Esophagus muscularis mucosa (tissue), 4 donors: ENCODE data around the gene NCOA1. TPM values are rescaled to one million over a fixed set of nuclear protein-coding genes. Genes with fewer than 3 reads are reported as not detected.

Experiments
- DNase-seq: peaks from one replicate; pipeline ENCODE4 v3.0.0-alpha.2; 2017; ENCODE audit errors: extremely low spot score
- H3K27ac ChIP-seq, 4 donors: fragments of 200-600 bp; sonication (generic); replicated peaks in 1 of 4; 1 replicate in 3 of 4; 2 replicates in 1 of 4; pipeline ENCODE4 v1.5.1; 2016 to 2019; ENCODE audit warnings: mild to moderate bottlenecking in 1 of 4
- H3K27me3 ChIP-seq, 4 donors: fragments of 200-600 bp; sonication (generic); one replicate each; pipeline versions ENCODE4 v1.5.1 to v1.6.0; 2016 to 2019
- H3K36me3 ChIP-seq, 4 donors: fragments of 200-600 bp; sonication (generic); one replicate each; pipeline ENCODE4 v1.5.1; 2016 to 2019
- H3K4me1 ChIP-seq, 4 donors: fragments of 200-600 bp; sonication (generic); one replicate each; pipeline ENCODE4 v1.5.1; 2016 to 2019
- H3K4me3 ChIP-seq, 4 donors: fragments of 200-600 bp; sonication (generic); 1 replicate in 2 of 4; 2 replicates in 2 of 4; pipeline ENCODE4 v1.5.1; 2016 to 2019; ENCODE audit warnings: mild to moderate bottlenecking in 4 of 4, moderate library complexity in 1 of 4
- H3K9me3 ChIP-seq, 4 donors: fragments of 200-600 bp; sonication (generic); 1 replicate in 3 of 4; 2 replicates in 1 of 4; pipeline ENCODE4 v1.5.1; 2016 to 2019
- CTCF ChIP-seq, 3 experiments: fragments of 200-600 bp in 2 of 3; fragments of 450-650 bp in 1 of 3; sonication (generic) in 2 of 3; IDR thresholded peaks; one replicate each; pipeline ENCODE4 v1.5.1; 2017 to 2019; ENCODE audit warnings: antibody characterized with exemption in 3 of 3, mild to moderate bottlenecking in 2 of 3, moderate library complexity in 1 of 3
- EP300 ChIP-seq: sonication (generic); formaldehyde crosslinking; IDR thresholded peaks from one replicate; pipeline ENCODE4 v1.6.1; 2017; ENCODE audit warnings: antibody characterized with exemption
- POLR2A ChIP-seq: fragments of 450-650 bp; IDR thresholded peaks from one replicate; pipeline ENCODE4 v1.6.1; 2017; ENCODE audit warnings: antibody characterized with exemption, moderate library complexity, mild to moderate bottlenecking, low read depth
- POLR2AphosphoS5 ChIP-seq, 2 donors: sonication (generic); formaldehyde crosslinking; IDR thresholded peaks; one replicate each; pipeline ENCODE4 v1.6.1; 2017; ENCODE audit warnings: antibody characterized with exemption in 2 of 2
- WGBS: methylation state at CpG from one replicate; pipeline ENCODE4 v1.1.5; 2018; 5-methylcytosine and 5-hydroxymethylcytosine counted together
- intact Hi-C: fragments of 100-400 bp; cut with DNase I; formaldehyde crosslinking; loops from one replicate; pipeline ENCODE4 v1.15.1; 2023
- total RNA-seq, 4 donors: library from RNA; depleted of rRNA; stranded (reverse); fragments of >200 nt; gene quantifications; one replicate each; pipeline versions ENCODE4 v1.1.0 to v1.2.1, GENCODE V29; 2016

NCOA1 gene
- total RNA-seq, 4 donors from 2014 or later, result 43.9 to 49.4 (median 47.3) TPM

DNA sequence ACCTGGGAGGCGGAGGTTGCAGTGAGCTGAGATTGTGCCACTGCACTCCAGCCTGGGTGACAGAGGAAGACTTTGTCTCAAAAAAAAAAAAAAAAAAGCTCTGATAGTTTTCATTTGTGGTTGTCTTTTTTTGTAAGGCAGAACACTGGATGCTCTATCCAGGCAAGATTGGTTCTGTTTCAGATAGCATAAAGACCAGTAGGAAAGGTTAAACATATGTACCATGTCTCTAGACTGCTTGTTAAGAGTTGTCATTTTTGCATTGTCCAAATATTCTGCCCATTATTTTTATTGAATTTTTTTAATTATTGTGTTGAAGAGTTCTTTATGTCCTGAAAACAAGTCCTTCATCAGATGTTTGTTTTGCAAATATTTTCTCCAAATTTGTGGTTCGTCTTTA, 60.0 kb downstream of the NCOA1 start:
- no peak overlapping the region for H3K27ac ChIP-seq
- intact Hi-C loops, result no loop called here
- 97% methylated on average over 2 of the region's 2 CpGs for WGBS

GRCh38 chr2:24552836-24553235, 61.8 kb downstream of the NCOA1 start:
- no peak overlapping the region for H3K27ac ChIP-seq
- no peaks in the 10 kb centered on the region for H3K9me3 ChIP-seq
- H3K4me3 ChIP-seq, result no peak overlapping the region
- no peaks in the 10 kb centered on the region for H3K27me3 ChIP-seq
- 80% methylated on average over 5 of the region's 5 CpGs for WGBS
- H3K36me3 ChIP-seq, result peaks cover 0 to 8% (median 0%) of the 10 kb centered on the region in 4 donors
- H3K4me1 ChIP-seq, result peaks cover 0 to 4% (median 0%) of the 10 kb centered on the region in 4 donors
- no peak for DNase-seq
- intact Hi-C loops, result no loop called here
- no peak for TF ChIP-seq CTCF (IDR thresholded peaks at IDR 0.05)
- TF ChIP-seq POLR2A, result no peak
- no peak for TF ChIP-seq EP300
- TF ChIP-seq POLR2AphosphoS5 (IDR thresholded peaks at IDR 0.05), result no peak

More for the DNA sequence above, 60.0 kb downstream of the NCOA1 start:
- Histone ChIP-seq H3K27me3 (no peaks in the 10 kb centered on the region), H3K9me3 (no peaks in the 10 kb centered on the region), H3K4me1 (peaks cover 0 to 4% (median 0%) of the 10 kb centered on the region in 4 donors), H3K4me3 (no peak overlapping the region), H3K36me3 (peaks cover 0 to 8% (median 0%) of the 10 kb centered on the region in 4 donors)
- TF ChIP-seq CTCF (IDR thresholded peaks at IDR 0.05), result no peak
- TF ChIP-seq EP300, result no peak
- no peak for TF ChIP-seq POLR2AphosphoS5 (IDR thresholded peaks at IDR 0.05)
- TF ChIP-seq POLR2A, result no peak
- DNase-seq, result no peak

DNA sequence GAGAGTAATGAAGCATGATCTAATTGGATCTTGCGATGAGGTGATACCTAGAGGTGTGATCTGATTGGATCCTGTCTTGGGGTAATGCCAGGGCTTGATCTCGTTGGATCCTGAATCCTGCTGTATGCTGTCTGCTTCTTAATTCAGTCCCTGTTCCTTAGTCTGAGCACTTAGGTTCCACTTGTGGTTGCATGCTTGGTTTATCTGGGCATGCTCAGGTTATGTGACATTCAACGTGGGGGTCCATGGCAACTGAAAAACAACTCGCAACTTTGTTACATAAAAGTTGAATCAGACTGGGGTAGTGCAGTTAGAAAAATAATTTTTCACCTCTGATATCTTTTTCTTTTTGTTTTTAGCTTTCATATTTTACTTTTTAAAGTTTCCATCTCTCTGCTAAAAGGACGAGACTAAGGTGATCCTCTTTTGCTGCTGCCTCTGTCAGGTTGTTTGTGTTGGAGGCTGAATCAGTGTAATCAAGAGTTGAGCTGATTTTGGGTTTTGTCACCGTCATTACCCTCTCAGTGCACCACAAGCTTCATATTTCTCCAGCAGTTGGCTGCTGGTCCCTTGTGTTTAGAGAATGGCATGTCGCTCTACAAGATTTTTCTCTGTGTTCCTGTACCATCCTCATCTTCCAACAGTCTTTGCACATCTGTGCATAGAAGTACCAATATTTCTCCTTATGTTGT, 67.9 kb downstream of the NCOA1 start:
- Histone ChIP-seq H3K27ac (no peak overlapping the region), H3K4me1 (peaks cover 22 to 36% (median 23%) of the 10 kb centered on the region in 4 donors)

GRCh38 chr2:24559473-24560113, 68.5 kb downstream of the NCOA1 start:
- intact Hi-C loops, result no loop called here
- TF ChIP-seq EP300, result no peak
- TF ChIP-seq POLR2AphosphoS5 (IDR thresholded peaks at IDR 0.05), result no peak
- TF ChIP-seq CTCF (IDR thresholded peaks at IDR 0.05), result no peak
- TF ChIP-seq POLR2A, result no peak
- 75% methylated on average over 2 of the region's 2 CpGs for WGBS
- Histone ChIP-seq H3K4me3 (no peak overlapping the region), H3K27me3 (no peaks in the 10 kb centered on the region), H3K27ac (peak overlapping the region in 1 of 4 donors; percentile 40), H3K9me3 (no peaks in the 10 kb centered on the region), H3K36me3 (peaks cover 0 to 3% (median 2%) of the 10 kb centered on the region in 4 donors), H3K4me1 (peaks cover 22 to 36% (median 23%) of the 10 kb centered on the region in 4 donors)
- DNase-seq, result no peak

More for the DNA sequence above, 67.9 kb downstream of the NCOA1 start:
- WGBS, result 74% methylated on average over 7 of the region's 7 CpGs
- Histone ChIP-seq H3K9me3 (no peaks in the 10 kb centered on the region), H3K27me3 (no peaks in the 10 kb centered on the region), H3K4me3 (no peak overlapping the region), H3K36me3 (peaks cover 0 to 8% (median 2%) of the 10 kb centered on the region in 4 donors)
- TF ChIP-seq POLR2AphosphoS5 (IDR thresholded peaks at IDR 0.05) (no peak), EP300 (no peak), CTCF (IDR thresholded peaks at IDR 0.05) (no peak), POLR2A (no peak)
- DNase-seq, result no peak
- intact Hi-C loops, result no loop called here
